ENCODE results near the gene ALKBH6. TPM values are rescaled to one million over a fixed set of nuclear protein-coding genes. Genes with fewer than 3 reads are reported as not detected.

The ALKBH6 gene
- total RNA-seq, 4 donors from 2014 or later = 21.1 to 33.2 (median 24.9) TPM

- no peak overlapping the region for H3K27ac ChIP-seq
- no peaks in the 10 kb centered on the region for H3K4me1 ChIP-seq
- no peak overlapping the region for H3K4me3 ChIP-seq
- H3K36me3 ChIP-seq = no peaks in the 10 kb centered on the region
- DNase-seq (ENCODE audit: low spot score in 2 of 2) = no peak
- no peak for TF ChIP-seq POLR2A (IDR thresholded peaks at IDR 0.05)
- TF ChIP-seq POLR2AphosphoS5 (IDR thresholded peaks at IDR 0.05) = no peak
- no peak for TF ChIP-seq CTCF (IDR thresholded peaks at IDR 0.05)
- TF ChIP-seq EP300 (IDR thresholded peaks at IDR 0.05) = no peak
- no peaks in the 10 kb centered on the region for H3K9me3 ChIP-seq
- H3K27me3 ChIP-seq = peaks cover 61% of the 10 kb centered on the region
- WGBS = 33% methylated on average over 5 of the region's 5 CpGs
These were observed 35.7 kb downstream of the ALKBH6 start for GRCh38 chr19:35978271-35978670.

DNA sequence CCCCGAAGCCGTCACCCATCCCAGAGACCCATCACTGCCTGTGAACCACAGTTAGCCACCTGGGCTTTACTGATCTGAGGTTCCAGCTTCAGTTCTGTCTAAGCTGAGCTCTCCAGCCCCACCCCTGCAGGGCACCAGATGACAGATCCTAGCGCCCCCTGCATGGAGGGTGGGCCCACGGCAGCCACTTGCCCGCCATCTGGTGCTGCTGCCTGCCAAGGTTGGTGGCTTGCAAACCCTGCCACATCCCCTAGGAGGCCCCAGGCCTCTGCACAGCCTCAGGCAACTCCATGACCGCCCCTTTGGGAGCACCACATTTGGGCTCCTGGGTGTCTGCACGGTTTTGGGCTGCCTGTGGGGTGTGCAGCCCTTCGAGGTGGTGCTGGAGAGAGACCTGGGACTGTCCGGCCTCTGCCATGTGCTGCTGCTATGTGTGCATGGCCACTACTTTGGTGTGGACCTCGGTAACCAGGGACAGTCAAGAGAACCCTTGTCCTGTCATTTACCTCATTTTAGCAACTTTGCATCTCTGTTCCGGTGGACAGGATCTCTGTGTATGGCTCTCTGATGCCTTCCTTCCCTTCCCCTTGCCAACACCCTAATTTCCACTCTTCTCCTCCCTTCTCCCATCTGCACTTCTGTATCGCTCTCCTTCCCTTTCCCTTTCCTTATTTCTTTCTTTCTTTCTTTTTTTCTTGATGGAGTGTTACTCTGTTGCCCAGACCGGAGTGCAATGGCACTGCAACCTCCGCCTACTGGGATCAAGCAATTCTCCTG is 36.4 kb downstream of the ALKBH6 start:
- Histone ChIP-seq H3K27ac (no peak overlapping the region), H3K27me3 (peaks cover 59% of the 10 kb centered on the region), H3K4me3 (no peak overlapping the region), H3K4me1 (no peaks in the 10 kb centered on the region), H3K9me3 (no peaks in the 10 kb centered on the region), H3K36me3 (no peaks in the 10 kb centered on the region)
- no peak for TF ChIP-seq CTCF (IDR thresholded peaks at IDR 0.05)
- TF ChIP-seq EP300 (IDR thresholded peaks at IDR 0.05) = no peak
- TF ChIP-seq POLR2AphosphoS5 (IDR thresholded peaks at IDR 0.05) = no peak
- no peak for TF ChIP-seq POLR2A (IDR thresholded peaks at IDR 0.05)
- DNase-seq (ENCODE audit: low spot score in 2 of 2) = no peak
- 81% methylated on average over 8 of the region's 14 CpGs for WGBS

DNA sequence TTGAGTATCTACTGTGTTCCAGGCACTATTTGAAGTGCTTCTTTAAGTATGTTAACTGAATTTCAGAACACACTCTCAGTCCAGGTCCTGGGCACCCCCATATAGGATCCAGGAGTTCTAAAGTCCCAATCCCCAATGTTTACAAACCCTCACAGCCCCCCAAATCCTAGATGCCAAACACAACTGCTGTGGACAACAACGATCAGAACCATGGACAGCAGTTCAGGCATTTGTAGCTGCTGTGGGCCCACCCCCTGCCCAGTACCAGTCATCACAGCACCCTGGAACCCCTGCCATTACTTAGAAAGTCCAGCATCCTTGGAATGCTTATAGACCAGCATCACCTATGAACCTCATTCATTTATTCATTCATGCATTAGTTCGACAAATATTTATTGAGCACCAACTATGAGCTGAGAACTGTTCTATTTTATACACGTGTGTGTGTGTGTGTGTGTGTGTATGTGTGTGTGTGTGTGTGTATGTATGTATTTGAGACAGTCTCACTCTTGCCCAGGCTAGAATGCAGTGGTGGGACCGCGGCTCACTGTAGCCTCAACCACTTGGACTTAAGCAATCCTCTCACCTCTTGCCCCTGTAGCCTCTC is 38.3 kb downstream of the ALKBH6 start:
- no peaks in the 10 kb centered on the region for H3K4me1 ChIP-seq
- no peak overlapping the region for H3K4me3 ChIP-seq
- DNase-seq (ENCODE audit: low spot score in 2 of 2) = no peak
- H3K36me3 ChIP-seq = no peaks in the 10 kb centered on the region
- peaks cover 54% of the 10 kb centered on the region for H3K27me3 ChIP-seq
- no peaks in the 10 kb centered on the region for H3K9me3 ChIP-seq
- 30% methylated on average over 5 of the region's 5 CpGs for WGBS
- TF ChIP-seq POLR2AphosphoS5 (IDR thresholded peaks at IDR 0.05) (no peak), CTCF (IDR thresholded peaks at IDR 0.05) (no peak), POLR2A (IDR thresholded peaks at IDR 0.05) (no peak), EP300 (IDR thresholded peaks at IDR 0.05) (no peak)
- no peak overlapping the region for H3K27ac ChIP-seq

DNA sequence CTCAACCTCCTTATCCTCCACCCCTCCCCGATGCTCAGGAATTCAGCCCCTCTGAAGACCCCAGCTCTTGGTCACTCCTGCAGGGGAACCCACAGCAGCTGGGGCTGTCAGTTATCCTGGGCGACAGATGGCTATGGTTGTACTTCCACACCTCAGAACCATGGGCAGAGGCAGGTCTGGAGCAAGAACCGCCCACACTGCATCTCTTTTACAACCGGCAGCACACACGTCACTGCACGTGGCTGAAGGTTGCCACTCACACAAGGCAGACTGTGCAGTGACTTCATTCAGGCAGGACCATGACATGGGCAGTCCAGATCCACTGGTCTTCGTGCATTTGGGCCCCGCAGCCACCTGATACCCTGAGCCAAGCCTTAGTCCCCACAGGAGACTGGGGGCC is 40.5 kb downstream of the ALKBH6 start:
- Histone ChIP-seq H3K36me3 (no peaks in the 10 kb centered on the region), H3K4me3 (no peak overlapping the region), H3K27me3 (peaks cover 37% of the 10 kb centered on the region), H3K9me3 (no peaks in the 10 kb centered on the region), H3K27ac (no peak overlapping the region), H3K4me1 (no peaks in the 10 kb centered on the region)
- DNase-seq (ENCODE audit: low spot score in 2 of 2) = no peak
- 58% methylated on average over 2 of the region's 8 CpGs for WGBS
- no peak for TF ChIP-seq EP300 (IDR thresholded peaks at IDR 0.05)
- no peak for TF ChIP-seq POLR2A (IDR thresholded peaks at IDR 0.05)

DNA sequence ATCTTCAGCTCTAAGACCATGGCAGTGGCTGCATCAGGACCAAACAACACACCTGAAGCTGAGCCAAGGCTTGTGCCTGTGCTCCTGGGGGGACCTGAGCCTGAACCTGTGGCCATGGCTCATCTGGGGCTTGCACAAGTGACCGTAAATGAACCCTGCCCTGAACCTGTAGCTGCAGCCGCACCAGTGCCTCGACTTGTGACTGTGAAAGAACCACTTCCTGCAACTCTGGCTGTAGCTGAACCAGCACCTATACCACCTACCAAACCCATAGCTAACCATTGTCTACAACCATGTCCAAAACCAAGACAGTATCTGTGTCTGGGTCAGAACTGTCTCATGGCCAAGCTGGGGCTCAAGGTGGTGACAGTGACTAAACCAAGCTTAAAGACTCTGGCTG is 47.2 kb downstream of the ALKBH6 start:
- Histone ChIP-seq H3K27ac (no peak overlapping the region), H3K4me3 (no peak overlapping the region), H3K4me1 (no peaks in the 10 kb centered on the region), H3K27me3 (peaks cover 9% of the 10 kb centered on the region), H3K36me3 (no peaks in the 10 kb centered on the region), H3K9me3 (no peaks in the 10 kb centered on the region)
- DNase-seq (ENCODE audit: low spot score in 2 of 2) = no peak
- TF ChIP-seq POLR2AphosphoS5 (IDR thresholded peaks at IDR 0.05) (no peak), POLR2A (IDR thresholded peaks at IDR 0.05) (no peak), EP300 (IDR thresholded peaks at IDR 0.05) (no peak)
- WGBS = 86% methylated on average over 1 of the region's 3 CpGs

DNA sequence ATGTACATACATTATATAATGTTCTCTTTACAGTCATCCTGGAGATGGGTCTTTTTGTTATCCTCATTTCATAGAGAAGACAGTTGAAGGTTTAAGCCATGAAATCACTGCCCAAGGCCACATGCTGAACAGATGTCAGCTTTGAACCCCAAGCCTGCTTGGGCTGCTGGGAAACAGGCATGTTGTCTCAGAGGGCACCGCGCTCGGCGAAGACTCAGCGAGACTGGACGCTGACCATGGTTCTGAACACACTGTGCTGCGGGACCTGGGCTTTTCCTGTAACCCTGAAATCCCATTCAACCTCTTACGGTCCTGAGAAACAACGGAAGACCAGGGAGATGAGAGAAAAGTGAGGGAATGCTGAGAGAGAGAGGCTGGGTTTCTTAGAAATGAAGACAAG is 50.5 kb downstream of the ALKBH6 start:
- TF ChIP-seq POLR2A (IDR thresholded peaks at IDR 0.05) (no peak), CTCF (IDR thresholded peaks at IDR 0.05) (no peak), POLR2AphosphoS5 (IDR thresholded peaks at IDR 0.05) (no peak), EP300 (IDR thresholded peaks at IDR 0.05) (no peak)
- no peaks in the 10 kb centered on the region for H3K9me3 ChIP-seq
- WGBS = 10% methylated on average over 9 of the region's 9 CpGs
- H3K27me3 ChIP-seq = peaks cover 41% of the 10 kb centered on the region
- no peaks in the 10 kb centered on the region for H3K36me3 ChIP-seq
- DNase-seq (ENCODE audit: low spot score in 2 of 2) = no peak
- H3K4me1 ChIP-seq = peaks cover 15% of the 10 kb centered on the region
- no peak overlapping the region for H3K4me3 ChIP-seq
- H3K27ac ChIP-seq = no peak overlapping the region
